Measurements from ENCODE around the gene TLE1. TPM values are rescaled to one million over a fixed set of nuclear protein-coding genes. Genes with fewer than 3 reads are reported as not detected.
"Not testable (repeated sequence)": the region's sequence is repeated elsewhere in the genome, so short reads cannot be mapped to it uniquely, and the experiment has no call there.

TLE1 gene
- total RNA-seq, 1 donor from 2014 or later, result 0.34 TPM

- intact Hi-C loops (cut with micrococcal nuclease), result no loop called here
Measured at GRCh38 chr9:81653240-81653639, 36.1 kb downstream of the TLE1 start.

GRCh38 chr9:81652058-81652687, 37.2 kb downstream of the TLE1 start:
- intact Hi-C loops (cut with micrococcal nuclease), result no loop called here

GRCh38 chr9:81650586-81651515, 38.5 kb downstream of the TLE1 start:
- intact Hi-C loops (cut with micrococcal nuclease), result no loop called here

- intact Hi-C loops (cut with micrococcal nuclease), result no loop called here
Measured at GRCh38 chr9:81649475-81650240, 39.7 kb downstream of the TLE1 start.

GRCh38 chr9:81648891-81649290, 40.5 kb downstream of the TLE1 start:
- intact Hi-C loops (cut with micrococcal nuclease), result no loop called here

- intact Hi-C loops (cut with micrococcal nuclease), result no loop called here
Measured at GRCh38 chr9:81646337-81646736, 43.0 kb downstream of the TLE1 start.

GRCh38 chr9:81644513-81644912, 44.8 kb downstream of the TLE1 start:
- intact Hi-C loops (cut with micrococcal nuclease), result not testable (repeated sequence)

- intact Hi-C loops (cut with micrococcal nuclease), result no loop called here
Measured at GRCh38 chr9:81637276-81637675, 52.1 kb downstream of the TLE1 start.

- intact Hi-C loops (cut with micrococcal nuclease), result no loop called here
Measured at GRCh38 chr9:81636255-81636599, 53.1 kb downstream of the TLE1 start.

GRCh38 chr9:81635521-81636254, 53.7 kb downstream of the TLE1 start:
- intact Hi-C loops (cut with micrococcal nuclease), result no loop called here

- intact Hi-C loops (cut with micrococcal nuclease), result no loop called here
Measured at GRCh38 chr9:81634915-81635516, 54.3 kb downstream of the TLE1 start.

GRCh38 chr9:81633952-81634854, 55.1 kb downstream of the TLE1 start:
- intact Hi-C loops (cut with micrococcal nuclease), result no loop called here

GRCh38 chr9:81632599-81632998, 56.7 kb downstream of the TLE1 start:
- intact Hi-C loops (cut with micrococcal nuclease), result no loop called here

- intact Hi-C loops (cut with micrococcal nuclease), result no loop called here
Measured at GRCh38 chr9:81631218-81631745, 58.1 kb downstream of the TLE1 start.

- intact Hi-C loops (cut with micrococcal nuclease), result no loop called here
Measured at GRCh38 chr9:81629440-81629839, 59.9 kb downstream of the TLE1 start.

- intact Hi-C loops (cut with micrococcal nuclease), result no loop called here
Measured at GRCh38 chr9:81628897-81629296, 60.5 kb downstream of the TLE1 start.

GRCh38 chr9:81627481-81627880, 61.9 kb downstream of the TLE1 start:
- intact Hi-C loops (cut with micrococcal nuclease), result no loop called here

- intact Hi-C loops (cut with micrococcal nuclease), result no loop called here
Measured at GRCh38 chr9:81626511-81626910, 62.8 kb downstream of the TLE1 start.

GRCh38 chr9:81625969-81626368, 63.4 kb downstream of the TLE1 start:
- intact Hi-C loops (cut with micrococcal nuclease), result no loop called here

GRCh38 chr9:81623778-81624177, 65.6 kb downstream of the TLE1 start:
- intact Hi-C loops (cut with micrococcal nuclease), result no loop called here

Measured in T-helper 2 cell treated with Interferon-gamma antibody and Interleukin-4, amounts not matched to agents 100 ng/mL and 5 ng/mL, for 36 hours (primary cell).